ENCODE results near the gene TMEM17.

DNA sequence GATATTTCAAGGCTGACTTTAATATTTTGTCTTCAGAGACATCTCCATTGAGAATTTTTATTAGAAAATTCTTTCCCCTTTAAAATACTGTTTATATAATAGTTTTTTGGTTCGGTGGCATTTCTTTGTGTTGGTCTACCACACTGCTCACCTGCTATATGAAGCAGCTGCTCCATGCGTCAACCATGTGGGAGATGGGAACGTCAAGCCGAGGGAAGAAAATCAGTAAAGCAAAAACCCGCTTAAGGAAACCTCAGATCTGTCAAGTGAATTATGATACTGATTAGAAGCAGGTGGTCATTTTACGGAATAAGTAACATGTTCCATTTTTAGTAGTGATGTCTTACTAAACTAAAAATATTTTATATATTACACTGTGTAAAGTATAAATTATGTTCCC, 5.6 kb upstream of the TMEM17 start:
- TF ChIP-seq, protein P1, sequence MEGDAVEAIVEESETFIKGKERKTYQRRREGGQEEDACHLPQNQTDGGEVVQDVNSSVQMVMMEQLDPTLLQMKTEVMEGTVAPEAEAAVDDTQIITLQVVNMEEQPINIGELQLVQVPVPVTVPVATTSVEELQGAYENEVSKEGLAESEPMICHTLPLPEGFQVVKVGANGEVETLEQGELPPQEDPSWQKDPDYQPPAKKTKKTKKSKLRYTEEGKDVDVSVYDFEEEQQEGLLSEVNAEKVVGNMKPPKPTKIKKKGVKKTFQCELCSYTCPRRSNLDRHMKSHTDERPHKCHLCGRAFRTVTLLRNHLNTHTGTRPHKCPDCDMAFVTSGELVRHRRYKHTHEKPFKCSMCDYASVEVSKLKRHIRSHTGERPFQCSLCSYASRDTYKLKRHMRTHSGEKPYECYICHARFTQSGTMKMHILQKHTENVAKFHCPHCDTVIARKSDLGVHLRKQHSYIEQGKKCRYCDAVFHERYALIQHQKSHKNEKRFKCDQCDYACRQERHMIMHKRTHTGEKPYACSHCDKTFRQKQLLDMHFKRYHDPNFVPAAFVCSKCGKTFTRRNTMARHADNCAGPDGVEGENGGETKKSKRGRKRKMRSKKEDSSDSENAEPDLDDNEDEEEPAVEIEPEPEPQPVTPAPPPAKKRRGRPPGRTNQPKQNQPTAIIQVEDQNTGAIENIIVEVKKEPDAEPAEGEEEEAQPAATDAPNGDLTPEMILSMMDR (IDR thresholded peaks at IDR 0.05; ENCODE audit: insufficient read depth, low read length, poor library complexity, severe bottlenecking) = no peak
- no peak for TF ChIP-seq EZH2phosphoT487 (conservative IDR thresholded peaks at IDR 0.05; ENCODE audit: low read length)

Measured in SU-DHL-6 (cell line).